ENCODE results near the gene NPDC1.

DNA sequence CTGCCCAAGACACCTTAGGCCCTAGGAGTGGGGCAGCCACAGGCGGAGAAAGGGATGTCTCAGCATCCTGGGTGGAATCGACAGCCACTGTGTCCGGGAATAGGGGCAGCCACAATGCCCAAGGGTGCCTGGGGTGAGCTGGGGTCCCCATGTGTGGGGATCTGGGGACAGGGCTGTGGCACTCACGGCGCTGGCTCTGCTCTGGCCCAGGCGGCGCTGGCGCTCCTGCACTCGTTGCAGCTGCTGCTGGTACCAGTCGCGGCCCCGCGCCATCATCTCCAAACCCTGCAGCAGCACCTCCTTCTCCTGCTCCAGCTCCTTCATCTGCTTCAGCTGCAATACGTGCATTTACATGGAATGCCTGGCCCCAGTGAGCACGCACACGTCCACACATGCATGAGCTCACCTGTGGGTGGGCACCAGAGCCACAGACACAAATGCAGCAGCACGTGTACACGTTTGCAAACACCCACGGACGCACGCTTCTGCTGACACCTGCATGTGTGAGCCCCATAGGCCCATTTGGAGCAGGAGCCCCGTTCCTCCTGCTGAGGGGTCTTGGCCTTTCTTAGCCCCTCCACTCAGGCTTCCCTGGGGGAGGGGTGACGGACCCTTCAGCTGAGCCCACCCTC is 19.5 kb upstream of the NPDC1 start:
- no peak for TF ChIP-seq MAX (IDR thresholded peaks at IDR 0.05)
- no peak for TF ChIP-seq EP300 (IDR thresholded peaks at IDR 0.05; ENCODE audit: borderline replicate concordance)
- no peak for TF ChIP-seq TAF1 (IDR thresholded peaks at IDR 0.05; ENCODE audit: low read depth)
- no peak for TF ChIP-seq RAD21 (IDR thresholded peaks at IDR 0.05; ENCODE audit: low read depth)
- TF ChIP-seq TEAD4 (IDR thresholded peaks at IDR 0.05) = no peak

Data from Ishikawa (cell line).